GM12892 (cell line): ENCODE data around the gene ADAMTS8.

Source experiments
- POLR2A ChIP-seq: IDR thresholded peaks from 2 replicates; pipeline ENCODE4 v1.6.1; 2011; ENCODE audit warnings: low read depth, low read length, control low read depth
- POLR2AphosphoS5 ChIP-seq: IDR thresholded peaks from 2 replicates; pipeline ENCODE4 v1.6.1; 2011; ENCODE audit warnings: low read depth, low read length, control low read depth

- no peak for TF ChIP-seq POLR2AphosphoS5
- no peak for TF ChIP-seq POLR2A
Measured at GRCh38 chr11:130426223-130426836, 2.1 kb downstream of the ADAMTS8 start.
